Measurements from ENCODE around the gene FGF6. TPM values are rescaled to one million over a fixed set of nuclear protein-coding genes. Genes with fewer than 3 reads are reported as not detected.

FGF6 gene
- total and polyA plus RNA-seq, 5 experiments from 2014 or later = not detected

DNA sequence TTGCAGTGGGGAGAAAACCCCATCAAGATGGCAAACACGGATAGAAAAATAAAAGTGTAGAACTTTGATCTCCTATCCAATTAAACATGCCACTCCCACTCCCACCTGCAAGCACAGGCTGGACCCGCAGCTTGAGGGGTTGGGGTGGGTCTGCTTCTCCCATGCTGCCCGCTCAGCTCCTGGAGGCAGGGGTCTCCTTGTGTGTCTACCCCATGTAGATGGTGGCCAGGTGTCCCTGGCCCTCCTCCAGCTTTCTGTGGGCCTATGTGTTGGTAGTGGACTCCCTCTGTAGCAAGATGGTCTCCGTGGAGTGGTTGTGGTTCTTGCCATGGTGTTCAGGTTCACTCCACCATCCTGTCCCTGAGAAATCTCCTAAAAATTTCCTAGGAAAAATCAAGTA lies 42.6 kb downstream of the FGF6 start:
- no peaks in the 10 kb centered on the region for H3K9me3 Mint-ChIP-seq
- DNase-seq (no peak), ATAC-seq (no peak)
- H3K27me3 Mint-ChIP-seq = peaks cover 0 to 12% (median 5%) of the 10 kb centered on the region in 5 donors
- H3K4me3 Mint-ChIP-seq = no peak overlapping the region
- H3K4me1 Mint-ChIP-seq = no peaks in the 10 kb centered on the region
- H3K27ac Mint-ChIP-seq = peak overlapping the region in 1 of 10 donors; percentile 43
- POLR2A ChIA-PET = no interaction called here
- H3K36me3 Mint-ChIP-seq = no peaks in the 10 kb centered on the region

DNA sequence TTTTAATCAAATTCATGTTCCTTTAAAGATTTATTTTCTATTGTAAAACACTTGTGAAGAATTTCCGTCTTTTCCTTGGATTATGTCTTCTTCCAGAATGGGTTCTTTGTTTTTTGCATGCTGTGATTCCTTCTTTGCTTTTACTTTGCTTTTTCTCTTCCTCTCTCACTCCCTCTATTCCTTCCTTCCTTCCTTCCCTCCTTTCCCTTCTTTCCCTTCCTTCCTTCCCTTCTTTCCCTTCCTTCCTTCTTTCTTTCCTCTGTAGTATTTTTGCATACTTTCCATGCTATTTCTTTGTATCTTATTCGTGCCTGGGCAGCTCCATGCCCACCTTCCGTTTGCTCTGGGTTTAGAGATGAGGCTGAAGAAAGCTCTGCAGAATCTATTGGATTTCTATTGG lies 44.5 kb downstream of the FGF6 start:
- Mint-ChIP-seq H3K27me3 (peaks cover 3 to 13% (median 6%) of the 10 kb centered on the region in 5 donors), H3K9me3 (no peaks in the 10 kb centered on the region), H3K27ac (no peak overlapping the region), H3K4me1 (no peaks in the 10 kb centered on the region), H3K36me3 (no peaks in the 10 kb centered on the region), H3K4me3 (no peak overlapping the region)
- POLR2A ChIA-PET = no interaction called here
- no peak for DNase-seq
- ATAC-seq = no peak

DNA sequence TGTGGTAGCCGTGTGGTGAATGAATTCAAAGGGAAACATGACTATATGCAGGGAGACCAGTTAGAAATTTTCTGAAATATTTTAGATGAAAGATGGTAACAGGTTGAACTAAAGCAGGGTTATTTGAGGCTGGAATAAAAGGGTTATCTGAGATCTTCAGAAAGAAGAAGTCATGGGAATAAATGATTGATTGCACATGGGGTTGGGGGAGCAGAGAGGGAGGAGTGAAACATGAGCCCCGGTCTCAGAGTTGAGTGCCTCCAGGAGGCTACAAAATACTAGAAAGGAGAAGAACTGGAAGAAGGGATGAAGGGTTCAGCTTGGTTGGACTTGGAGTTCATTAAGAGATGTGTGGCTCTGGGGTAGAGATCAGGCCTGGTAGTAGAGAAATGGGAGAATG lies 49.8 kb downstream of the FGF6 start:
- Mint-ChIP-seq H3K4me3 (no peak overlapping the region), H3K36me3 (no peaks in the 10 kb centered on the region), H3K9me3 (no peaks in the 10 kb centered on the region), H3K4me1 (peaks cover 4 to 14% (median 8%) of the 10 kb centered on the region in 4 donors), H3K27ac (no peak overlapping the region), H3K27me3 (peaks cover 16 to 29% (median 19%) of the 10 kb centered on the region in 5 donors)
- POLR2A ChIA-PET = no interaction called here
- ATAC-seq = no peak
- DNase-seq = no peak

DNA sequence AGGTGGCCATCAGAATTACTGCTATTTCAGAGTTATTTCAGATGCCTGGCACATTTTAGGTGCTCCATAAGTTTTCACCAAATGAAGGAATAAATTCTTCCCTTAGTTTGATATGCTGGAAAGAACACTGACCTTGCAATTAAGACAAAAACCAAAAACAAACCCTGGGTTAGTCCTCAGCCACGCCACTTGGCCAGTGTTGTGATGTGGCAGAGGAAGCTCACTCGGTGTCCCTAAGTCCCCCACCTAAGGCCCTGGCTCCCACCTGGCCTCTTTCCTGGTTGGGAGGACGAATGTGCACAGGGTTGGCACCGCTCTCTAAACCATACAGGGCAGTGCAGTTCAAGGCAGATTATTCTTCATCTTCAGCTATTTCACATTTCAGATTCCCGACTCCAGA lies 52.4 kb downstream of the FGF6 start:
- ATAC-seq = no peak
- Mint-ChIP-seq H3K4me3 (no peak overlapping the region), H3K27ac (no peak overlapping the region), H3K4me1 (peaks cover 4 to 14% (median 8%) of the 10 kb centered on the region in 4 donors), H3K36me3 (no peaks in the 10 kb centered on the region), H3K9me3 (no peaks in the 10 kb centered on the region), H3K27me3 (peaks cover 13 to 29% (median 18%) of the 10 kb centered on the region in 5 donors)
- DNase-seq = no peak
- POLR2A ChIA-PET = no interaction called here

DNA sequence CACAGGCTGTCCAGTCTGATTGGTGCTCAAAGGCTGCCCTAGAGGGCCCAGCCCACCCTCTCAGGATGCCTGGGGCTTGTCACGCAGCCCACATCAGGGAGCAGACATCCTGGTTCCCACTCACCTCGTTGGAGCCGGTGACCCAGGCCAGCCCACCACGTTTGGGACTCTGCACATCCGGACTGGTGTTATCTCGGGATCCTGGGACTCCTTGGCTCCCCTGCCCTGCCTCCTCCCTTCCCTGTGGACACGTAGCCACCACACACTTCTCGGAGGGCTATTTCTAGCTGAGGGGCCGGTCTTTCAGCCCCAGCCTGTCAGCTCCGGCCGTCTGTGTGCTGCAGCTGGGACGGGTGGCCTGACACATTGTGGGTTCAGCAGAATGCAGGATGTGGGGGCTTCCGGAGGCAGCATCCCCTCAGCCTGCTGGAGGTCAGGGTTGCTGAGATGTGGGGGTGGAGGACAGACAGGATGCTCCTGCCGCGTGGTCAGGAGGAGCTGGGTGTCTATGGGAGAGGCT lies 53.3 kb downstream of the FGF6 start:
- Mint-ChIP-seq H3K36me3 (no peaks in the 10 kb centered on the region), H3K9me3 (no peaks in the 10 kb centered on the region), H3K4me1 (peaks cover 4 to 14% (median 8%) of the 10 kb centered on the region in 4 donors), H3K4me3 (peak overlapping the region in 1 of 10 donors; percentile 6), H3K27me3 (peaks cover 13 to 29% (median 18%) of the 10 kb centered on the region in 5 donors), H3K27ac (peak overlapping the region in 2 of 10 donors; percentile 35 to 61)
- POLR2A ChIA-PET = no interaction called here
- peak in 1 of 2 donors; percentile 20 for ATAC-seq
- DNase-seq = no peak

DNA sequence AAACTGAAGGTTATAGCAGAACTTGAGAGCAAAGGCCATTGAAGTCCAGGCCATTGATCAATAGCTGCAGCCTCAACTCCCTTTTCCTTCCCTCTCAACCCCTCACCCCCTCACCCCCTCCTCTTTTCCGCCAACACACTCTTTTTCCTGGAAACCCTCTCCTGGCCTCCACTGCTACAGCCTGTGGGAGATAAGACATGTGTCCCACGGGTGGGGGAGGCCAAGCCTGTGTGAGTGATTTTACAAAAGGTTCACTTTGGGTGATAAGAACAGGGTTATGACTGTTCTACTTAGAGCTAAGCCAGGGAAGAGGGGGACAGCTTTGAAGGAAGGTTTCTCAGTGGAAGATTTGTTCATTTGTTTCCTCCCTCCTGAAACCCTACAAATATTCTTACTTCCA lies 57.0 kb downstream of the FGF6 start:
- no peak overlapping the region for H3K4me3 Mint-ChIP-seq
- peaks cover 0 to 12% (median 8%) of the 10 kb centered on the region in 4 donors for H3K4me1 Mint-ChIP-seq
- peaks cover 0 to 8% (median 0%) of the 10 kb centered on the region in 5 donors for H3K27me3 Mint-ChIP-seq
- H3K9me3 Mint-ChIP-seq = no peaks in the 10 kb centered on the region
- ATAC-seq = no peak
- no peaks in the 10 kb centered on the region for H3K36me3 Mint-ChIP-seq
- H3K27ac Mint-ChIP-seq = no peak overlapping the region
- DNase-seq = no peak
- POLR2A ChIA-PET = no interaction called here

DNA sequence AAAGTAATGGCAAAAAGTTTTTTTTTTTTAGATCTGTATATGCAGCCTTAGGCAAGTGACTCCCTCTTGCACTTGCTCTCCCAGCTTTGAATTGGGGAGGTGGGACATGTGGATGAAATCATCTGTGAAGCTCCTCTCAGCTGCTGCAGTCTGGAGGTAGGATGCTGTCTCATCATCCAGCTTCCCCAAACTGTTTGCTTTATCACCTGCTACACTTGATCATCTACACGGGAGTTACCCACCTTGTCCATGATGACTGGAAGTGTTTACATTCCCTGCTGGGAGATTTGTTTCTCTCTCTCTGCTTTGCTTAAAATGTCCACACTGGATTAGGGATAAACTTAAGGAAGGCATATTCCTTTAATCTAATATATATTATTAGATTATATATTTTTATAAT lies 57.6 kb downstream of the FGF6 start:
- H3K27me3 Mint-ChIP-seq = peaks cover 0 to 4% (median 0%) of the 10 kb centered on the region in 5 donors
- H3K4me3 Mint-ChIP-seq = no peak overlapping the region
- ATAC-seq = no peak
- no peaks in the 10 kb centered on the region for H3K9me3 Mint-ChIP-seq
- H3K4me1 Mint-ChIP-seq = peaks cover 0 to 10% (median 7%) of the 10 kb centered on the region in 4 donors
- POLR2A ChIA-PET = no interaction called here
- no peak overlapping the region for H3K27ac Mint-ChIP-seq
- H3K36me3 Mint-ChIP-seq = no peaks in the 10 kb centered on the region
- DNase-seq = no peak

DNA sequence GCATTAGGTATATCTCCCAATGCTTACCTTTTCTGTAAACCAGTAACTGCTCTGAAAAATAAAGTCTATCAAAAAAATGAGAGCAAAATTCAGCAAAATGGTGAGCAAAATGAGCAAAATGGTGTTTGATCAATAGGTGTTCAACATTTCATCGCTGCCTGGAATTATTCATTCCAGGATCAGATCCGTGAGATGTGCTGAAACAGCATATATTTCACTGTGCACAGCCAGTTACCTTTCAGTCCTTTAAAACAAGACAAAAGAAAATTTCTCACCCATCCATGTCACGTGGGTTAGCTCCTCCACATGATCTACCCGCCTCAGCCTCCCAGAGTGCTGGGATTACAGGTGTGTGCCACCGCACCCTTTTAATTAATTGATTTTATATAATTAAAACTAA lies 58.0 kb downstream of the FGF6 start:
- POLR2A ChIA-PET = no interaction called here
- ATAC-seq = no peak

DNA sequence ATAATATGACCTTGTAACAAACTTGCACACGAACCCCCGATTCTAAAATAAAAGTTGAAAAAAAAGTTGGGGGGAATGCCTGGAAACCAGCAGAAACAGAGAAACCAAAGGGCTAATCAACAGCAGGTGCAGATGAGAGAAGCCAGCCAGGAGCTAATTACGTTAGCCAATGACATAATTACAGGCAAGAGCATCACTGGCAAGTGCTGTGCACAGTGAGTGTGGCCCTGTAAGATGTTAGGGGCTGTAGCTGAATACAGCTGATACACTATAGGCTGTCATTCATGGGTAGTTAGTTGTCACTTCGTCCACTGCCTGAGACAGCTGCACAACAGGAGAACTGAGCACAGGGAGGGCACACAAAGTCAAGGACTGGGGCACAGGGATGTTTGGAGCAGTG lies 58.8 kb downstream of the FGF6 start:
- Mint-ChIP-seq H3K36me3 (no peaks in the 10 kb centered on the region), H3K4me1 (no peaks in the 10 kb centered on the region), H3K4me3 (no peak overlapping the region), H3K27ac (no peak overlapping the region), H3K27me3 (peaks cover 0 to 11% (median 5%) of the 10 kb centered on the region in 5 donors), H3K9me3 (no peaks in the 10 kb centered on the region)
- POLR2A ChIA-PET = no interaction called here
- ATAC-seq = no peak
- no peak for DNase-seq

More for the DNA sequence above, 58.0 kb downstream of the FGF6 start:
- no peak overlapping the region for H3K4me3 Mint-ChIP-seq
- DNase-seq = no peak
- H3K27ac Mint-ChIP-seq = no peak overlapping the region
- peaks cover 0 to 4% (median under 1%) of the 10 kb centered on the region in 5 donors for H3K27me3 Mint-ChIP-seq
- peaks cover 0 to 5% (median 4%) of the 10 kb centered on the region in 4 donors for H3K4me1 Mint-ChIP-seq
- no peaks in the 10 kb centered on the region for H3K36me3 Mint-ChIP-seq
- H3K9me3 Mint-ChIP-seq = no peaks in the 10 kb centered on the region

Other genes with a start within 250 kb of the FGF6 start
- gene CCND2, start 172.1 kb downstream of the FGF6 start, total RNA-seq = 10 to 100 TPM; 89.3 to 93.3 TPM
- gene CCND2, start 172.1 kb downstream of the FGF6 start, polyA plus RNA-seq = 10 to 100 TPM; 69.3 to 94.1 (median 84.9) TPM
- gene TIGAR, start 124.6 kb downstream of the FGF6 start, total RNA-seq = 10 to 100 TPM; 10.6 to 14.0 TPM
- 1 to 10 TPM; 2.1 to 4.2 (median 2.5) TPM for gene TIGAR, start 124.6 kb downstream of the FGF6 start, polyA plus RNA-seq
- not detected for gene FGF23, start 66.1 kb downstream of the FGF6 start, total RNA-seq
- not detected for gene FGF23, start 66.1 kb downstream of the FGF6 start, polyA plus RNA-seq
- 1 to 10 TPM; 1.3 to 1.6 TPM for gene RAD51AP1, start 93.1 kb upstream of the FGF6 start, total RNA-seq
- gene RAD51AP1, start 93.1 kb upstream of the FGF6 start, polyA plus RNA-seq = 1 to 10 TPM in 2 of 3 donors, under 1 TPM in 1; 0.74 to 2.0 (median 1.7) TPM
- 10 to 100 TPM; 20.6 to 22.2 TPM for gene DYRK4, start 116.4 kb upstream of the FGF6 start, total RNA-seq
- 10 to 100 TPM; 28.8 to 42.5 (median 41.7) TPM for gene DYRK4, start 116.4 kb upstream of the FGF6 start, polyA plus RNA-seq
- 1 to 10 TPM; 5.9 to 8.9 TPM for gene AKAP3, start 203.2 kb upstream of the FGF6 start, total RNA-seq
- gene AKAP3, start 203.2 kb upstream of the FGF6 start, polyA plus RNA-seq = 1 to 10 TPM in 2 of 3 donors, under 1 TPM in 1; 0.90 to 4.7 (median 1.9) TPM
- 10 to 100 TPM; 58.0 to 64.5 TPM for gene NDUFA9, start 203.3 kb upstream of the FGF6 start, total RNA-seq
- 100 to 1,000 TPM; 117 to 176 (median 141) TPM for gene NDUFA9, start 203.3 kb upstream of the FGF6 start, polyA plus RNA-seq